Measurements from ENCODE around the gene S1PR3. TPM values are rescaled to one million over a fixed set of nuclear protein-coding genes. Genes with fewer than 3 reads are reported as not detected.

S1PR3 gene
- total RNA-seq, 1 donor from 2014 or later: 10.0 TPM

DNA sequence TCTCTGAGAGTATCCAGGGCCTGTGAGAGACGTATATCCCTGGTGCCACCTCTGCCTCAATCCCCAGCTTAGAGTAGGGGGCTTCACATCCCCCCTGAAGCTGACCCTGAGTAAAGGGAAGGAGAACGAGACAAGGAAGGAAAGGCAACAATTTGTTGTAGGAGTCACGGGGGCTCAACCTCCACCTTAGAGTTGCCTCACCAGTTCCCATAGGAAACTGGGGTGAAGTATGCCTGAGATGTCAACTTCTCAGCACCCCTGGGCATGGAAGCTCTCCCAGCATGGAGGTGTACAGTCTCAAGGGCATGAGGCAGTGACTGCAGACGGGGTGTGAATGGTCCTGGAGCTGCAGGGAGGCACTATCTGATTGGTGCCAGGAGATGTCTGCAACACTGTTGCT lies 53.6 kb downstream of the S1PR3 start:
- Histone ChIP-seq H3K4me1 (no peaks in the 10 kb centered on the region), H3K27me3 (ENCODE audit: low read depth) (no peaks in the 10 kb centered on the region), H3K36me3 (no peaks in the 10 kb centered on the region), H3K4me3 (no peak overlapping the region), H3K9me3 (no peaks in the 10 kb centered on the region), H3K27ac (no peak overlapping the region)
- intact Hi-C loops (cut with DNase I): no loop called here
- DNase-seq (no peak), ATAC-seq (no peak)
- TF ChIP-seq, protein P1, sequence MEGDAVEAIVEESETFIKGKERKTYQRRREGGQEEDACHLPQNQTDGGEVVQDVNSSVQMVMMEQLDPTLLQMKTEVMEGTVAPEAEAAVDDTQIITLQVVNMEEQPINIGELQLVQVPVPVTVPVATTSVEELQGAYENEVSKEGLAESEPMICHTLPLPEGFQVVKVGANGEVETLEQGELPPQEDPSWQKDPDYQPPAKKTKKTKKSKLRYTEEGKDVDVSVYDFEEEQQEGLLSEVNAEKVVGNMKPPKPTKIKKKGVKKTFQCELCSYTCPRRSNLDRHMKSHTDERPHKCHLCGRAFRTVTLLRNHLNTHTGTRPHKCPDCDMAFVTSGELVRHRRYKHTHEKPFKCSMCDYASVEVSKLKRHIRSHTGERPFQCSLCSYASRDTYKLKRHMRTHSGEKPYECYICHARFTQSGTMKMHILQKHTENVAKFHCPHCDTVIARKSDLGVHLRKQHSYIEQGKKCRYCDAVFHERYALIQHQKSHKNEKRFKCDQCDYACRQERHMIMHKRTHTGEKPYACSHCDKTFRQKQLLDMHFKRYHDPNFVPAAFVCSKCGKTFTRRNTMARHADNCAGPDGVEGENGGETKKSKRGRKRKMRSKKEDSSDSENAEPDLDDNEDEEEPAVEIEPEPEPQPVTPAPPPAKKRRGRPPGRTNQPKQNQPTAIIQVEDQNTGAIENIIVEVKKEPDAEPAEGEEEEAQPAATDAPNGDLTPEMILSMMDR (IDR thresholded peaks at IDR 0.05): no peak

GRCh38 chr9:89046832-89047231 lies 55.6 kb downstream of the S1PR3 start:
- no peaks in the 10 kb centered on the region for H3K4me1 ChIP-seq
- H3K9me3 ChIP-seq: no peaks in the 10 kb centered on the region
- H3K27me3 ChIP-seq (ENCODE audit: low read depth): no peaks in the 10 kb centered on the region
- no peak for DNase-seq
- no peak for ATAC-seq
- H3K4me3 ChIP-seq: no peak overlapping the region
- TF ChIP-seq, protein P1 (IDR thresholded peaks at IDR 0.05): no peak
- intact Hi-C loops (cut with DNase I): no loop called here
- H3K36me3 ChIP-seq: no peaks in the 10 kb centered on the region
- no peak overlapping the region for H3K27ac ChIP-seq

DNA sequence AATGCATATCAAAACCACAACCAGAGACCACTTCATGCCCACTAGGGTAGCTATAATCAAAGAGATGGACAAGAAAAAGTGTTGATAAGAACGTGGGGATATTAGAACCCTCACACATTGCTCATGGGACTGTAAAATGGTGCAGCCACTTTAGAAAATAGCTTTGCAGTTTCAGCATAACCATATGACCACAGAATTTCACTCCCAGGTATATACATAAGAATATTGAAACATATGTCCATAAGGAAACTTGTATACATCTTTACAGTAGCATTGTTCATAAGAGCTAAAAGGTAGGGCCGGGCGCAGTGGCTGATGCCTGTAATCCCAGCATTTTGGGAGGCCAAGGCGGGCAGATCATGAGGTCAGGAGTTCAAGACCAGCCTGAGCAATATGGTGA lies 56.4 kb downstream of the S1PR3 start:
- H3K36me3 ChIP-seq: no peaks in the 10 kb centered on the region
- H3K4me3 ChIP-seq: no peak overlapping the region
- H3K27me3 ChIP-seq (ENCODE audit: low read depth): no peaks in the 10 kb centered on the region
- no peak overlapping the region for H3K27ac ChIP-seq
- ATAC-seq (no peak), DNase-seq (no peak)
- intact Hi-C loops (cut with DNase I): no loop called here
- H3K9me3 ChIP-seq: no peaks in the 10 kb centered on the region
- TF ChIP-seq, protein P1 (IDR thresholded peaks at IDR 0.05): no peak
- H3K4me1 ChIP-seq: no peaks in the 10 kb centered on the region

DNA sequence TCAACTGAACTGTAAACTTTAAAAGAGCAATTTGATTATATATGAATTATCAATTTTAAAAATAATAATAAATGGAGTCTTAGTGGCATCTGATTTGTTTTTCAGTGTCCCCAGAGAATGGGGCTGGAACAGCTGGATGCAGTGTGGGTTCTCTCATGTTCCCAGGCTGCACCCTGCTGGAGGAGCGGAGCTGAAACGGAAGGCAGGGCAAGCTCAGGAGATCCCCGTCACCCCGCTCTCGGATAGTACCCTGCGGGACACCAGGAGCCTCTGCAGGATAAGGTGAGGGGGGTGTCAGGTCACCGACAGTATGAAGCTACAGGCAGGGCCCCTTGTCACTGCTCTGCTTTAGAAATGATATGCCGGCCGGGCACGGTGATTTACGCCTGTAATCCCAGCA lies 57.3 kb downstream of the S1PR3 start:
- TF ChIP-seq, protein P1 (IDR thresholded peaks at IDR 0.05): no peak
- ATAC-seq (no peak), DNase-seq (no peak)
- Histone ChIP-seq H3K27me3 (ENCODE audit: low read depth) (no peaks in the 10 kb centered on the region), H3K27ac (no peak overlapping the region), H3K36me3 (no peaks in the 10 kb centered on the region), H3K9me3 (no peaks in the 10 kb centered on the region), H3K4me1 (no peaks in the 10 kb centered on the region), H3K4me3 (no peak overlapping the region)
- intact Hi-C loops (cut with DNase I): no loop called here

- Histone ChIP-seq H3K36me3 (no peaks in the 10 kb centered on the region), H3K27ac (no peak overlapping the region), H3K27me3 (ENCODE audit: low read depth) (no peaks in the 10 kb centered on the region), H3K4me1 (no peaks in the 10 kb centered on the region), H3K4me3 (no peak overlapping the region), H3K9me3 (no peaks in the 10 kb centered on the region)
- TF ChIP-seq, protein P1 (IDR thresholded peaks at IDR 0.05): no peak
- DNase-seq: no peak
- intact Hi-C loops (cut with DNase I): no loop called here
- no peak for ATAC-seq
Measured at GRCh38 chr9:89049646-89050045, 58.4 kb downstream of the S1PR3 start.

Data from lower lobe of right lung (tissue), 2 donors.